Renal cortex interstitium (tissue), 11 donors: ENCODE measurements around the gene EXD2. TPM values are rescaled to one million over a fixed set of nuclear protein-coding genes. Genes with fewer than 3 reads are reported as not detected.
"Not testable (repeated sequence)": the region's sequence is repeated elsewhere in the genome, so short reads cannot be mapped to it uniquely, and the experiment has no call there.

Source experiments
- DNase-seq, 11 donors: peaks; one replicate each; pipeline ENCODE4 v3.0.0-alpha.2; 2013; ENCODE audit warnings: low read depth in 9 of 11, low spot score in 4 of 11; ENCODE audit errors: extremely low read depth in 1 of 11
- polyA plus RNA-seq, 3 donors: library from polyadenylated mRNA; unstranded; fragments of 120-200 nt; gene quantifications; one replicate each; pipeline ENCODE4 v1.2.1, GENCODE V29; 2013; ENCODE audit not compliant: insufficient read length in 3 of 3

EXD2 gene
- polyA plus RNA-seq, 3 donors: 31.8 to 35.5 (median 33.7) TPM

GRCh38 chr14:69267492-69267891 is 76.2 kb downstream of the EXD2 start:
- no peak for DNase-seq

- DNase-seq: no peak
Observed at GRCh38 chr14:69268223-69268622, 76.9 kb downstream of the EXD2 start.

- DNase-seq: no peak
Observed at GRCh38 chr14:69268763-69269162, 77.5 kb downstream of the EXD2 start.

GRCh38 chr14:69269381-69269780 is 78.1 kb downstream of the EXD2 start:
- no peak for DNase-seq

GRCh38 chr14:69270097-69270496 is 78.8 kb downstream of the EXD2 start:
- DNase-seq: no peak

GRCh38 chr14:69270795-69271708 is 79.8 kb downstream of the EXD2 start:
- DNase-seq: no peak

- DNase-seq: no peak
Observed at GRCh38 chr14:69274321-69274720, 83.0 kb downstream of the EXD2 start.

GRCh38 chr14:69275331-69275730 is 84.0 kb downstream of the EXD2 start:
- DNase-seq: no peak

- not testable (repeated sequence) for DNase-seq
Observed at GRCh38 chr14:69277356-69277755, 86.1 kb downstream of the EXD2 start.

- no peak for DNase-seq
Observed at GRCh38 chr14:69280746-69281291, 89.5 kb downstream of the EXD2 start.

- no peak for DNase-seq
Observed at GRCh38 chr14:69281450-69282169, 90.3 kb downstream of the EXD2 start.

GRCh38 chr14:69282448-69282847 is 91.2 kb downstream of the EXD2 start:
- DNase-seq: no peak

GRCh38 chr14:69284170-69284569 is 92.9 kb downstream of the EXD2 start:
- DNase-seq: no peak

- no peak for DNase-seq
Observed at GRCh38 chr14:69285661-69286255, 94.5 kb downstream of the EXD2 start.

- DNase-seq: peak in 5 of 11 donors; percentile 5 to 24 (median 9)
Observed at GRCh38 chr14:69287098-69288010, 96.1 kb downstream of the EXD2 start.

GRCh38 chr14:69288011-69288771 is 96.9 kb downstream of the EXD2 start:
- DNase-seq: peak in 8 of 11 donors; percentile 9 to 46 (median 18)

- DNase-seq: no peak
Observed at GRCh38 chr14:69288956-69289705, 97.8 kb downstream of the EXD2 start.
